Measurements from ENCODE around the gene KLHL40.

DNA sequence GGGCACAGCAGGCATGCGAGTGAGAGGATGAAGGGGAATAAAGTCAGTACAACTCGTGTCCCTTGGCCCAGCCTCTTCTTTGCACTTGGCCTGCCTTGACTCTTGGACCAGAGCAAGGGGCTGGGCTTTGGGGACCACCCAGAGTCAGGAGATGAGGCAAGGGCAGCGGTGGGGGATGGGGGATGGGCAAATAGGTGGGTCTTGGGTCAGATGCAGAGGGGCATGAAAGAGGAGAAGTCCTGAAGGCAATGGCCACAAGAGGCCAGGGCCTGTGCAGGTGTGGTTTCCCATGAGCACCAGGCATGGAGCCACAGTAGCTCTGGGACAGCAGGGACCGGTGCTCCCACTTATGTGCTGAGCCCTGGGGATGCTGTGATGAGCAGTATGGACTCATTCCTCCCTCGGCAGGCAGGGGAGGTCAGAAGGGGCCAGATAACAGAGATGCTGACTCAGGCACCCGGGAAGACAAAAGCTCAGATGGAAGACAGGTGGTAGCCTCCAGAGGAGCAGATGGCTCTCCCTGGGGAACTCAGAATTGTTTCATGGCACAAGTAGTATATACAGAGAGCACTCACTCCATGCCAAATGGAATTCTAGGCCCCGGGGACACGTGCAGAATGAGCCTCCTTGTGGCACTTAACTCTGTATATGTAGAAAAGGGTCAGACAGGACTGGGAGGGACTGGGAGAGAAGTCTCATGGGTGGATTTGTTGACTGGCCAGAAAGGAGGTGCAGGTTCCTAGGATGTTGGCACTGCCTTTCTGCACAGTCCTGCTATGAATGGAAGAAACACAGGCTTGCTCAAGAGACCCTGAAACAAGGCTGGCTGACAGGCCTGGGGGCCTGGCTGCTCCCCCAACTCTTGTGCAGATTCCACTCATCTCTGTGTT lies 17.6 kb upstream of the KLHL40 start:
- no peak for TF ChIP-seq POLR2AphosphoS5 (IDR thresholded peaks at IDR 0.05; ENCODE audit: borderline replicate concordance, low read depth, low read length)
- no peak for TF ChIP-seq EZH2 (IDR thresholded peaks at IDR 0.05)
- TF ChIP-seq FOXP2 (optimal IDR thresholded peaks at IDR 0.05; ENCODE audit: control extremely low read depth, extremely low read length, insufficient read depth): no peak
